Muscle of leg (tissue), 11 donors: ENCODE data around the gene AFF1. TPM values are rescaled to one million over a fixed set of nuclear protein-coding genes. Genes with fewer than 3 reads are reported as not detected.

Source experiments
- DNase-seq: peaks from one replicate; pipeline ENCODE4 v3.0.0; 2013
- H3K27ac ChIP-seq: one replicate; pipeline ENCODE4 v1.5.1; 2013; ENCODE audit warnings: mild to moderate bottlenecking, low read length, control low read depth
- H3K27me3 ChIP-seq: one replicate; pipeline ENCODE4 v1.6.1; 2013; ENCODE audit warnings: low read length; ENCODE audit not compliant: control insufficient read depth, insufficient read depth
- H3K36me3 ChIP-seq: one replicate; pipeline ENCODE4 v1.6.1; 2013; ENCODE audit warnings: low read length; ENCODE audit not compliant: control insufficient read depth, insufficient read depth
- H3K4me1 ChIP-seq: one replicate; pipeline ENCODE4 v1.6.1; 2013; ENCODE audit warnings: low read length; ENCODE audit not compliant: control insufficient read depth, insufficient read depth
- H3K4me3 ChIP-seq: one replicate; pipeline ENCODE4 v1.5.1; 2013; ENCODE audit warnings: low read length, control low read depth
- H3K9me3 ChIP-seq: replicated peaks from 2 replicates; pipeline ENCODE4 v1.6.1; 2013; ENCODE audit warnings: low read depth, low read length; ENCODE audit not compliant: control insufficient read depth
- WGBS: methylation state at CpG from one replicate; pipeline ENCODE4 v1.1.5; 2013; ENCODE audit warnings: missing lambda C conversion rate; ENCODE audit not compliant: insufficient coverage; 5-methylcytosine and 5-hydroxymethylcytosine counted together
- polyA plus RNA-seq, 8 donors: library from polyadenylated mRNA; unstranded; fragments of 120-200 nt; gene quantifications; one replicate each; pipeline versions ENCODE4 v1.2.1 to v1.2.3, GENCODE V29; 2013; ENCODE audit warnings: inconsistent platforms in 1 of 8, low replicate concordance in 1 of 8; ENCODE audit not compliant: insufficient read length in 8 of 8, insufficient read depth in 1 of 8
- total RNA-seq: library from RNA; stranded (reverse); fragments of 120-200 nt; gene quantifications from one replicate; pipeline ENCODE4 v1.2.4, GENCODE V29; 2013

The AFF1 gene
- total and polyA plus RNA-seq, 9 donors: 12.2 to 19.6 (median 15.5) TPM

DNA sequence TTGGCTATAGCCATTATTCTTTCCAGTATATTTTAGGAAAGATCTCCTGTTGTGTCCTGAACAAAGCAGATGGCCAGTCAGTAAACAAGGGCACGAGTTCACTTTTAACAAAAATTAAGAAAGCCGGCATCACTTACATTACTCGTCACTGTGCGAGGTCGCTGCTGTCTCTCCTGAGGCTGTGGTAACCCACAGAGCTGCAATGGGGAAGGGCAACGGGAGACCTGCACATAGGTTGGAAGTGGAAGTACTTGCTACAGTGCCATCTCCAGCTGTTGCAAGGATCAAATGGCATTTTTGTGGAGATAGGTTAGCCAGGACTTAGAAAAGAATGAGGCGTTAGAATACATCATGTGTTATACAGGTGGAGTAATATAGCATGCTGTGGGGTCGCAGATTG is 153.4 kb downstream of the AFF1 start:
- 87% methylated on average over 8 of the region's 8 CpGs for WGBS
- H3K4me3 ChIP-seq: no peak overlapping the region
- no peaks in the 10 kb centered on the region for H3K27me3 ChIP-seq
- no peaks in the 10 kb centered on the region for H3K4me1 ChIP-seq
- no peaks in the 10 kb centered on the region for H3K36me3 ChIP-seq
- no peak overlapping the region for H3K27ac ChIP-seq
- H3K9me3 ChIP-seq: no peaks in the 10 kb centered on the region
- no peak for DNase-seq

DNA sequence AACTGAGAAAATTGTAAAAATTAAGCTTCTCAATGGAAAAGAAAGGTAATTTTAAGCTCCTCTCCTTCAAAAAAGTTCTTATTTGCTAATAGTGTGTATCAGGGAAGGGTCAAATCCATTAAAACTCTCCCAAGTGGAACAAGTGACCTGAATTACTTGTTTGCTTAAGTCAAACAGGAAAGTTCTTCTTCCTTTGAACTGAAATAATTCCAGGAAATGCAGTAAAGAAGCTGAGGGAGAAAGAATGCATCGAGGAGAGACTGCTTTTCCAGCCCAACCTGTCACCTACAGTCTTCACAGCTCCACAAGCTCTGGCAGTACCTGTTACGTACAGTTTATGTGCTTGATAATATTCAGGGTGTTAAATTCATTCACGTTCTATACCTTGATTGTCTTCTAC is 154.6 kb downstream of the AFF1 start:
- Histone ChIP-seq H3K4me3 (no peak overlapping the region), H3K36me3 (no peaks in the 10 kb centered on the region), H3K27ac (no peak overlapping the region), H3K27me3 (no peaks in the 10 kb centered on the region), H3K9me3 (no peaks in the 10 kb centered on the region), H3K4me1 (no peaks in the 10 kb centered on the region)
- DNase-seq: no peak
- no CpG with 5 or more reads among the region's 3 CpGs for WGBS

DNA sequence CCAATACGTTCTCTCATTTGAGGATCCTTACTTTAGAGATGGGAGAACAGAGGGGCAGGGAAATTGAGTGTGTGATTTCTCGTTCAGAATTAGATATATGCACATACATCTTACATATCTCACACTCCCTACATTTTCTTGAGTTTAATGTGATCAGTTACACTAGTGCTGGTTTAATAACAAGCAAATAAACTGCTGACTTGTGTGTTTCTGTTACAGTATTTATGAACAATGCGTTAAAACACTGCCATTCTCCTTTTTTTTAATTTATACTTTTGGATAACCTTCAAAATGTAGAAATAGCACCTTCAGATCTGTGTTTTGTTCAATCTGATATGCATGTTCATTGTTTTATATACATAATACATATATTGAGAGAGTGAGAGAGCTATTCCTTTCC is 155.5 kb downstream of the AFF1 start:
- Histone ChIP-seq H3K4me1 (no peaks in the 10 kb centered on the region), H3K36me3 (no peaks in the 10 kb centered on the region), H3K27ac (no peak overlapping the region)

DNA sequence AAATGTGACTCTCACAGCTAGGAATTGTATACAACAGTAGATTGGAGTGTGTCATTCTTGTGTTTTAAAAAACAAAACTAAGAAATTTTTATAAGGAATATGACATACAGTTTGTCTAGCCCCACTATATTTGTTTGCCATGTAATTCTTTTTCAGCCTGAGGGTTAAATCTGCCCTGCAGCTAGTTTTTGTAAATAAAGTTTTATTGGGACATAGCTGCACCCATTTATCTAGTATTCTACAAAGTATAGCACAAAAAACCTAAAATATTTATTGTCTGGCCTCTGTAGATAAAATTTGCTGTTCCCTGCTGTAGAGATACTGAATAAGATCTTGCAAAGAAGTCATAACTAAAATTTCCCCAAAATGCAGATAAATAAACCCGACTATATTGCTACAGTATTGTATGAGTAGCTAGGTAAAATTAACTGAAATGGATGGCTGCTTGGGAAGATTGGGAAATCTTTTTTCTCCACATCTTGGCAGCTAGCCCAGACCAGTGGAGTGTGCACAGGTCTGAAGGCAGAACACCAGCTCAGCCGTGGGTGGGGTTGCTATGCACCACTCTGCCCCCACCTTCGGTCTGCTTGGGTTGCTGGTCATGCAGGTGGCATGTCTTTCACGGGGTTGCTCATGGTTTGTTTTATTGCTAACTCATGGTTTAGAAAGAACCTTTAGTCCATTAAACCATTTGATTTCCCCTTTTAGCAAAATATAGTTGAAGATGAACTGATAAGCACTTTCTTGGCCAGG is 157.8 kb downstream of the AFF1 start:
- no peak overlapping the region for H3K4me3 ChIP-seq
- DNase-seq: peak; percentile 28
- H3K27me3 ChIP-seq: no peaks in the 10 kb centered on the region
- H3K36me3 ChIP-seq: no peaks in the 10 kb centered on the region
- WGBS: no CpG with 5 or more reads among the region's 4 CpGs
- no peak overlapping the region for H3K27ac ChIP-seq
- H3K9me3 ChIP-seq: no peaks in the 10 kb centered on the region
- no peaks in the 10 kb centered on the region for H3K4me1 ChIP-seq

More for the DNA sequence above, 155.5 kb downstream of the AFF1 start:
- Histone ChIP-seq H3K4me3 (no peak overlapping the region), H3K9me3 (no peaks in the 10 kb centered on the region), H3K27me3 (no peaks in the 10 kb centered on the region)
- WGBS: no CpG with 5 or more reads among the region's 3 CpGs
- DNase-seq: no peak

DNA sequence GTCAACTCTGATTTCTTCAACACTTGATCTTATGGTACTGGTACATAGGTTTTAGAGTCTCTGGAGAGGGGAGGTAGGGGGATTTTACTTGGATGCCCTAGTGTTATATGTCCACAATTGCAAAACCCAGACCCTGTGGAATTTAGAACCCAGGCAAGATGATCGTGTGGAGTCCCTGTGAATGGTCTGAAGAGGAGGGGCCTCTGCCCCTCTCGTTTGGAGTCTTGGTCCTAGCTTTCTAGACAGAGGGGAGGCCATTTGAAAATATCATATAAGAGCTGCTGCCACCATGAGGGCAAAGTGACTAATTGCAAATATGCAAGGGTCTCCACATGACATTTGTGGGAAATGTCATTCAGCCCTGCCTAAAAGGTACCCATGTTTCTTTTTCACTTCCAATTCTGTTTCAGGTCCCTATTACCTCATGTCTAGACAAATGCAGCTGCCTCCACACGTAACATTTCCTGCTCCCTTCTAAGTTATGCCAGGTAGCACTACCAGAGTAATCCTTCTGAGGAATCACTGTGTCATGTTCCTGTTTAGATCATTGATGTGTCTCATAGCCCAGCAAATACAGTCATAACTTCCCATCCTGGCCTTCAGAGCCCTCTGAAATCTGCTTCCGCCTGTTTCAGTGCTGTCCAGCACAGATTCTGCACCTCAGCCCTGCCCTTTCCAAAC is 158.8 kb downstream of the AFF1 start:
- H3K27me3 ChIP-seq: no peaks in the 10 kb centered on the region
- H3K9me3 ChIP-seq: no peaks in the 10 kb centered on the region
- DNase-seq: peak; percentile 61
- no peaks in the 10 kb centered on the region for H3K36me3 ChIP-seq
- no peaks in the 10 kb centered on the region for H3K4me1 ChIP-seq
- H3K4me3 ChIP-seq: no peak overlapping the region
- H3K27ac ChIP-seq: no peak overlapping the region
- WGBS: 35% methylated on average over 2 of the region's 4 CpGs

DNA sequence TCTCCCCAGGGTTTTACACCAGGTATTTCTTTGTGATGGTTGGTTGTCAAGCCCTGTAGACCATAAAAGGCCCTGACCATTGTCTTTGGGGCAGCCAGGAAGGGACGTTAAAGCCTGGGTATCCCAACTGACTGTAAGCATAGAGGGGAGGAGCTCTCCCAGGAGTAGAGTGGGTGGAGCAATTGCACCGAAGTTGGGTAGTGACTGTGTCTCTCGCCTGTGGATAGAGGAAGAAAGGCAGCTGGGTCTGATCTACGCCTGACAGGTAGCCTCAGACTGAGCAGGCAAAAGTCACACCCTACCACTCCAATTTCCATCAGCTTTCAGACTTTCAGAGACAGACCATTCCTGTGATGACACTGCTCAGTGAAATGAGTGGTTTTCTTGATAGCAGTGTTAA is 162.3 kb downstream of the AFF1 start:
- Histone ChIP-seq H3K27me3 (no peaks in the 10 kb centered on the region), H3K4me1 (no peaks in the 10 kb centered on the region), H3K27ac (no peak overlapping the region), H3K9me3 (no peaks in the 10 kb centered on the region), H3K36me3 (no peaks in the 10 kb centered on the region), H3K4me3 (no peak overlapping the region)
- WGBS: 22% methylated on average over 1 of the region's 4 CpGs
- DNase-seq: no peak

DNA sequence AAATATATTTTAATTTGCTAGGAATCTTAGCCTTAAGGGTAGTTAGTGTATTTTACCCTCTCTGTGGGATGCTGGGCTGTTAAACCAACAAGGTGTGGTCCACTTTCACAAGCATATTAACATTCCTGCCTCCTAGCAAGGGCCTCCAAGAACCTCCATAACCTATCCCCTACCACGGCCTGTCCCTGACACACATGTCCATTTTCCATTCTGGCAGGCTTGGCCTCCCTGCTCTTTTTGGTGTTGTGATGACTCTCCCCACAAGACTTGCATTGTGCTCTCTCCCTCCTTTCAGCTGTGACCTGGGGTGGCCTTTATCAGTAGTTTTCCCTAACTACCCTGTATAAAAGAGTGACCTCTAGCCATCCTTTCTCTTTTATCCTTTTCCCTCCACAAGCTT is 165.4 kb downstream of the AFF1 start:
- Histone ChIP-seq H3K27me3 (no peaks in the 10 kb centered on the region), H3K4me1 (no peaks in the 10 kb centered on the region), H3K27ac (no peak overlapping the region), H3K9me3 (no peaks in the 10 kb centered on the region), H3K36me3 (no peaks in the 10 kb centered on the region), H3K4me3 (no peak overlapping the region)
- WGBS: 83% methylated on average over 1 of the region's 1 CpG
- no peak for DNase-seq

DNA sequence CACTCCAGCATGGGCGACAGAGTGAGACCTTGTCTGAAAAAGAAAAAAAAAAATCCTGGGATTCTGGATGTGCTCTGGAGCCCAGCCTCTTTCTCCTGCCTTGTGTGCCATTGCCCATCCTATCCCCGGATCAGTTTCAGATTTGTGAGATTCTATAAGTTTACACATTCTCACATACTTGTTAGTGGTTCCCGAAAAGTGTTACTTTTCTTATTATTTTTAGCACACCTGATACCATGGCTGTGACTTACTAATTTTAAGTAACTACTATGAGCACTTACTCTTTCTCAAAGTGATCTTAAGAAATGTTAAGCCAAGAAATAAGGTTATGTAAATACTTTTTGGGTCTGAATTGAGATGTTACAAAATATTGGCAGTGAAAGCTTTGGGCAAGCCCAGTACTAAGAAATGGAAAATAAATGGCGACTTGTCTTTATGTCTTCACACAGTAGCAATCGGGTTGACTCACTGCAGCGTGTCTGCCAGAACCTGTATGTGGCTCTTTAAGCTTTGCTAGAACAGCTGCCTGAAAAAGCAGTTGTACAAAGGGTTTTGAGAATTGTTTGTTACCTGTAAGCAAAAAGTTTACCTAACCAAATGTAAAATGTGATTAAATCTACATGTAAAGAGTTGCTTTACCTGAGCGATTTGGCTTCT is 166.9 kb downstream of the AFF1 start:
- Histone ChIP-seq H3K9me3 (no peaks in the 10 kb centered on the region), H3K27me3 (no peaks in the 10 kb centered on the region), H3K36me3 (peaks cover 3% of the 10 kb centered on the region), H3K4me1 (no peaks in the 10 kb centered on the region), H3K4me3 (no peak overlapping the region), H3K27ac (no peak overlapping the region)
- WGBS: 30% methylated on average over 2 of the region's 7 CpGs
- DNase-seq: no peak

DNA sequence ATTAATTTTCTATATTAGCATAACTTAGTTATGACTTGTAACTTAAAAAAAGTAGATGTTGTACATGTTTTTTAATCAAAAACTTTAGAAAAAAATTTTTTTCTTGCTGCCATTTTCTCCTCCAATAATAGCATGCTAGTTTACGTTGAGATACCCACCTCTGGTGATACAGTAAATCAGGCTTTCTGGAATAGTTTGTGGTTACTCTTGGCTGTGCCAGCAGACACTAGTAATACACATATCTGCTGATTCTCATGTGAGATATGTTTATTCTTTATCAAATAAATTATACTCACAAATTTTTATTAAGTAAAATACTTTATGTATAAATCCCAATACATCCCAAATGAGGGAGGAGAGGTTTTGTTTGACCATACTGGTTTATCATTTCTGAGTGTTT is 168.3 kb downstream of the AFF1 start:
- Histone ChIP-seq H3K4me1 (peaks cover 2% of the 10 kb centered on the region), H3K9me3 (no peaks in the 10 kb centered on the region), H3K27me3 (no peaks in the 10 kb centered on the region), H3K36me3 (peaks cover 3% of the 10 kb centered on the region), H3K27ac (no peak overlapping the region), H3K4me3 (no peak overlapping the region)
- no CpG with 5 or more reads among the region's 1 CpG for WGBS
- DNase-seq: no peak

DNA sequence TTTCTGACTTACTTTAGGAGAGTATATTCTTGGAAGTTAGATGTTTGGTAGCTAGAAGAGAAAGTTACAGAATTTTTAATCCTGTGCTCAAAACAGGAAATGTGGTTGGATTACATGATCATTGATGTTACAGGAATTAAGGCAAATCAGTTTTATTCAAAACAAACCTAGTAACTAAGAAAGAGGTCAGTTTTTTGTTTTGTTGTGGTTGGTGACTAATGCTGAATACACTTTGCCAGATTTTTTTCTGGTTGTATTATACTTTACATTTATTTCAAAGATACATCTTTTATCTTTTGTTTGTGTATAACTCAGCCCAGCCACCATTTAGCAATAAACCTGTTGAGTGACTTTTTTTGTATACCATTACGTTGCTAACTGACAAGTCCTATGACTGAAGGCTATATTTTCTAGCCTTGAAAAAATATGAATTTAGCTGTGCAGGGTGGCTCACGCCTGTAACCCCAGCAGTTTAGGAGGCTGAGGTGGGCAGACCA is 168.9 kb downstream of the AFF1 start:
- Histone ChIP-seq H3K9me3 (no peaks in the 10 kb centered on the region), H3K27ac (peak overlapping the region; percentile 25), H3K4me3 (no peak overlapping the region), H3K4me1 (peaks cover 4% of the 10 kb centered on the region), H3K27me3 (no peaks in the 10 kb centered on the region), H3K36me3 (peaks cover 3% of the 10 kb centered on the region)
- WGBS: 100% methylated on average over 1 of the region's 2 CpGs
- peak; percentile 48 for DNase-seq
